GM18907 (cell line): ENCODE data around the gene PLVAP.
"Not testable (repeated sequence)": the region's sequence is repeated elsewhere in the genome, so short reads cannot be mapped to it uniquely, and the experiment has no call there.

Experiments used
- ATAC-seq: cut with Tn5 transposase; IDR thresholded peaks from one replicate; pipeline ENCODE4 v1.9.1; 2021; ENCODE audit warnings: mild to moderate bottlenecking, moderate library complexity; ENCODE audit not compliant: unreplicated experiment

PLVAP gene

DNA sequence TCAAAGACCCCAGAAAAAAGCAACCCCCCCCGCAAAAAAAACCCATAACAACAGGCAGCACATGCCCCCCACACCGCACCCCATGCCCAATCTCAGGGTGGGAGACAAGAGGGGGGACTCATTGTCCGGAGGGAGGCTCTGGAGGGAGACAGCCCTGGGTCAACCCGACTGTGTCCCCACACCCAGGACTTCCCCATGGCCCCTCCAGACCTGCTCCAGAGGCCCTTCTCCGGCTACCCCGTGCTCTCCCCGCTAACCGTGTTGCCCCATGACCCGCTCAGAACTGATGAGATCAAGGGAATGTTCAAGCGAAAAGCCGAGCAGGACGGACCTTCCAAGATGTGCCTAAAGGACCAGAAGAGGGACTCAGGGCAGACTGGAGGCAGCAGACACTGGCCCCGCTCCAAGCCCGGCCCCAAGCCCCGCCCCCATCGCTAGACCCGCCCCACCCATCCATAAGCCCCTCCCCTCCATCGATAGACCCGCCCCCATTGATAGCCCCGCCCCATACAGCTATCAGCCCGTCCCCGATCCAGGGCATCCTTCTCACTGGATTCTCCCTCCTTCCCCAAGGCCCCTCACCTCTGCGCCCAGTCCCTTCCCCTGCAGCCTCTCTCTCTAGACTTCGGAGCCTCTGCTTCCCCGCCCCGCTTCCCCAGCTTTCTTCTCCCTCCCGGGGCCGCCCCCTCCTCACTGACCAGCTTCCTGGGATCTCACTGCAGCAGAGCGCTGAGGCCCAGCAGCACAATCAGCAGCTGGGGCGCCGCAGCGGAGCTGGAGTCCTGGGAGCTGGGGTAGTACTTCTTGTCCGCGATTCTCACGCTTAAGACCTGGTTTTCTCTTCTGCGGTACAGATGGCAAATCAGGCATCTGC, 26.1 kb upstream of the PLVAP start:
- no peak for ATAC-seq

DNA sequence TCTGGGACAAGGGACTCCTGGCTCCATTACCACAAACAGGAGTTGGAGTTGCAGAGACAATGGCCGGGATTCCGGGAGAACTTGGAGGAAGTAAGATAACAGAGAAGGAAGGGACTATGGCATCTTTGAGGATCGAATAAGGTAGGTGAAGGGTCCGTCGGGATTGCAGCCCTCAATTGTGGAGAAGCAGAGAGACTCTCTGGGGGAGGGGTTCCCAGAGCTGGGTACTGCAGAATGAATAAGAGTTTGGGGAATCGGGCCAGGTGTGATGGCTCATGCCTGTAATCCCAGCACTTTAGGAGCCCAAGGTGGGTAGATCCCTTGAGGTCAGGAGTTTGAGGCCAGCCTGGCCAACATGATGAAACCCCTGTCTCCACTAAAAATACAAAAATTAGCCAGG, 24.5 kb upstream of the PLVAP start:
- no peak for ATAC-seq

DNA sequence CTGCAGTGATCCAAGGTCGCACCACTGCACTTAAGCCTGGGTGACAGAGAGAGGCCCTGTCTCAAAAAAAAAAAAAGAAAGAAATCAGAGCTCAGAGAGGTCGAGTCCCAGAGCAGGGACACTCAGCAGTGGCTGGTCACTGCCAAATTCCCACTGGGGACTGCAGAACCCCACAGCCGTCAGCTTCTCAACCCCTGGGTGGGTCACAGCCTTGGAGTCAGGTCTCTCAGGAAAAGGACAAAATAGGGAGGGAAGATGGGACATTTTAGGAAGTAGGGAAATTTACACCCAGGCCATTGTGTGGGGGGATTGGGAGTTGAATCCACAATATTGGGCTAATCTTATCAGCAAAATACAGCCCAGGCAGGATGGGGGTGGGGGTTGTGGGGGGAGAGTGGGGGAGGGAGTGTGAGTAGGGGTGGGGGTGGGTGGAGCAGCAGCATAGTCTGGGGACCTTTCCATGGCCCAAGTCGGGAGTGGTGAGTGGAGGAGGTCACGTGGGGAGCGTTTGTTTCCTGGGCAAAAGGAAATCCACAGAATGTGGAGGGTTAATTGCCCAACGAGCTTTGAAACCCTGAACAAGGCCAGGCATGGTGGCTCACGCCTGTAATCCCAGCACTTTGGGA, 21.9 kb upstream of the PLVAP start:
- no peak for ATAC-seq

DNA sequence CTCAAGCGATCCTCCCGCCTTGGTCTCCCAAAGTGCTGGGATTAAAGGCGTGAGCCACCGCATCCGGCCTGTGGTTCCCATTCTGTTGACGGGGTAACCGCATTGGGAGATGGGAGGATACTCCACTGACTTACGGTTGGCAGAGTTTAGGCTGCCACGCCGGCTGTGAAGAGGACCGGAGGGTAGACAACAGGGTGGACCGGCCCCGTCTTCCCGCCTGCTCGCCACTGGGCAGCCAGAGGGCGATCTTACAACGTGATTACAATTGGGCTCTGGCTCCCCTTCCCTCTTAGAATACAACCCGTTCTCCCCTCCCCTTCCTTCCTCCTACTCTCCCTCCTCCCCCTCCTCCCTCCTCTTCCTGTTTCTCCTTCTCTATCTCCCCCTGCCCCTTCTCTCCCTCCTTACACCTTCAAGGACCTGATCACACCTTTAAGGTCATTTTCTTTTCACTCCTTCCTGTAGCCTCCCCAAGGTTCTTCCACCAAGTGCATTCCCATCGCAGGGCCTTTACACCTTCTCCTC, 17.8 kb upstream of the PLVAP start:
- ATAC-seq = no peak

DNA sequence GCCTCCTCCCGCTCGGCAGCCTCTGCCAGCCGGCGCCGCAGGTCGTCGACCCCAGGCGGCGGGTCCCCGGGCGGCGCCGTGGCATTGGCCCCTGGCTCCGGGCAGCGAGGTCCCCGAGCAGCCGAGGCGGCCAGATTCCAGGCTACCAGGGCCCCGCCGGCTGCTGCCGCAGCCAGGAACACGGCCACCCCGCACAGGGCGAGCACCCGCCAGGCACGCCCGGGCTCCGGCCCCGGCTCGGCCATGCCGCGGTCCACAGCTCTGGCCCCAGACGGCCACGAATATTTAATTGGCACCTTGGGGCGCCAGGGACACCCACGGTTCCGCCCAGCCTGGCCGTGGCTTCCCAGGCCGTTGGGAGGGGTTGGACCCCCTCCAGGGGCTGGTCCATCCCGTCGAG, 16.8 kb upstream of the PLVAP start, which contains the start of gene CCDC194:
Gene CCDC194, minus strand, starts transcription at position 283 of the 400 bp plus-strand sequence. Its CDS starts 38 bp downstream, at position 245.
- ATAC-seq = no peak

DNA sequence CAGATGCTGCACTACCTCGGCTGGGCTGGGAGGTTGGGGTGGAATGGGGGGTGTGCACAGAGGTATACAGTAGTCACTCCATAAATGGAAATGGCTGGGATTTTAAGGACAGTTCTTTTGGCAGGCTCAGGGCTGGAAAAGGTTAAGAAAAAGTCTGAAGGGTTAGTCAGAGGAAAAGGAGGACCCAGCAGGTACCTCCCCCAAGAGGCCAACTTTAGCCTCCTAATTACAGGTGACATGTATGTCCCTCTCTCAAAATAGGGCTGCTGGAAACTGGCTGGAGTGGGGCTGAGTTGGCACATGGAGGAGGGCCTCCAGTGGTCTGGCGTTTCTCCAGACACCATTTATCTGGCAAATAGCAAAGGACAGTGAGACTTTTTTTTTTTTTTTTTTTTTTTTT, 15.9 kb upstream of the PLVAP start:
- no peak for ATAC-seq

DNA sequence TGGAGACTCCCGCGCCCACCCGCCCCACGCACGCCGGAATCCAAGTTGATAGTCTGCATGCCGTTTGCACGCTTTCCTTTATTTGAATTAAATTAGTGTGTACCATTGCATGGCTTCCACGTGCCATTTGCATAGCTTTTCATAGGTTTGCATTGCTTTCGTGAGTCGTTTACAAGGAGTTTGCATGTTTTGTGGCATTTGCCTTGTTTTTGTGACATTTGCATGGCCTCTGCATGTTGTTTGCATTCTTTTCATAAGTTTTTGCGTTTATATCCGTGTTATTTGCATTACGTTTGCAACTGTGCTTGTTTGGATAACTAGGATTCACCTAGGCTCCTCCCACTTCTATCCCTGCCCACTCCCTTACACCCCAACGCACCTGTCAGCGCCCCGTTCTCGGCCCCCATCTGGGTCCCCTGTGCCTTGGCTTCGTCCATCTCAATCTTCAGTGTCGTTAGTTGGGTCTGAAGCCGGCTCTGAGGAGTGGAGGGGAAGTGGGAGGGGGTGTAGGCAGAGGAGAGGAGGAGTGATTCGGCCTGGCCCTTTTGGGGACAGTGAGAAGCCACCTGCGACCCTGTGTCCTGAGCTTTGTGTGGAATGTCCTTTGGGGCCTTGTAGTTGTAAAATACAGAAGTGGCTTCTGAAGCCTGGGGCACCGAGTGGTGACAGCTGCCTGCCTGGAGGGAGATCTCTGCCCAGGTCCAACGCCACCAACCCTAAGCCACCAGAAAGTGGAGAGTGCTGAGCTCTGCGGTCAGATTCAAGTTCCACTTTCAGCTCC, 14.4 kb upstream of the PLVAP start:
- no peak for ATAC-seq

DNA sequence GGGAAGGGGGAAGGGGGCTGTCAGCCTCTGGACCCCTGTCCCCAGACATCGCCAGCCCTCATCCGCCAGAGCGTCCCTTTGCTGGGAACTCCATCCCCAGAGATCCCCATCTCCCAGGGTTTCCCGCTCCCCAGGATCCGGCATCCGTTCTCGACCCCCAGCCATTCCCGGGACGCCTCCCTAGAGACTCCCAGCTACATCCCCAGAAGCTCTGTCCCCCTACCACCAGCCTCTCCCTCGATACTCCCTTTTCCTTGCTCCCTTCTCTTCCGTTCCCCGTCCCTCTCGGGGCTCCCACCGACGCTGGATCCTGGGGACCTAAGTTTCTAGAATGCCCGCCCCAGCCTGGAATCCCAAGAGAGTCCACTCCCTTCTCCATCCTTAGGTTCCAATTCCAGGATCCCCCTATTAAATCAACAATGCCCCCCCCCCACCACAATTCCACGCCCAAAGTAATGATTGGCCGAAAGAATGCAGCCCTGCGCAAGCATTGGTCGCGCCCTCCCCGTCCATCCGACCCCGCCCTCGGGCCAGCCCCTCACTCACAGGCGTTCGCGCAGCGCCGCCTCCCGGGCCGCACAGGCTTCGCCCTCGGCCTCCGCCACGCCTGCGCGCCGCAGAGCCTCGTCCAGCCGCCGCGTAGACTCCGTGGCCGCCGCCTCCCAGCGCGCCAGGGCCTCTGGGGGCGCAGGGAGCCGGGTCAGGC, 13.7 kb upstream of the PLVAP start:
- ATAC-seq = peak; percentile 81

DNA sequence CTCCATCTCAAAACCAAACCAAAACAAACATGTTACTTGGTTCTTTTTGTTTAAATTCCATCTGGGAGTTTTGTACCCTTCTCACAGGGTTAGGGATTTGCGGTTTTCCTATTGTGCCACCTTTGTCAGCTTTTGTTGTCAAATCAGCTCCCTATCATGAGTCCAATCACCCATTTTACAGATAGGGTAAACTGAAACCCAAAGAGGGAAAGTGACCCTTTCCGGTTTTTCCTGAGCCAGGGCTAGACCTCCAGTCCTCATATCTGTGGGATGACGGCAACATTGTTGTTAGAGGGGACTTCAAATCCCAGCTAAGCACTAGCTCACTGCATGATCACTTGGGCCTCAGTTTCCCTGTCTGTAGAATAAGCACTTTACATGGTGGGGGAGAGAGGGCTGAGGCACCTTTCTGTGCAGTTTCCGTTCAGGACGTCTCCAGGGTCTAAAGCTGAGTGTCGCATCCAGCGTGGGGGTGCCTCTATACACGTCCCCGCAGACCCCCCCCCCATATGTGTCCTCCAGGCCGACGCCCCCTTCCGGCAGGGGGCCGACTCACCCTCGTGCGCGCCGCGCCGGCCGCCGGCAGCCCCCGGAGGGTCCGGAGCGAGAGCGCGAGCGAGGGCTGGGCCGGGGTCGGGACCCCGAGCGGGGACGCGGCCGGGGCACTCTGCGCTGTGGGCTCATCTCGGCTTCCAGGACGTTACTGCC, 13.0 kb upstream of the PLVAP start:
- ATAC-seq = no peak

DNA sequence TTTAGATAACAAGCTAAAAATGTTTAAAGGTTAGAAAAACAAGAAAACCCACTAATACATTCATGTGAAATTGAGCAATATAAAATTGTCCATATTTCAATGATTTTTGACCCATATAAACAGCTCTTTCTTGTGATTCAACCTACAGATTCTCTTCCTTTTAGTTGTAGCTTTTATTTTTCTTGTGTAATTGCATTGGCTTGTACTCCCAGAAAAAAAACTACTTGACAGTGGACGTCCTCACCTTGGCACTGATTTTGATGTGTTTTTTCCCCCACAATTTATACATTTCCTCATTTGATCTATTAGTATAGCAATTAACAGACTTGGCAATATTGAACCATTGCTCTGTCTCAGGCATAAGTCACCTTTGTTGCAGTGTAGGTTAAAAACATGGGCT, 12.1 kb upstream of the PLVAP start:
- ATAC-seq = no peak

DNA sequence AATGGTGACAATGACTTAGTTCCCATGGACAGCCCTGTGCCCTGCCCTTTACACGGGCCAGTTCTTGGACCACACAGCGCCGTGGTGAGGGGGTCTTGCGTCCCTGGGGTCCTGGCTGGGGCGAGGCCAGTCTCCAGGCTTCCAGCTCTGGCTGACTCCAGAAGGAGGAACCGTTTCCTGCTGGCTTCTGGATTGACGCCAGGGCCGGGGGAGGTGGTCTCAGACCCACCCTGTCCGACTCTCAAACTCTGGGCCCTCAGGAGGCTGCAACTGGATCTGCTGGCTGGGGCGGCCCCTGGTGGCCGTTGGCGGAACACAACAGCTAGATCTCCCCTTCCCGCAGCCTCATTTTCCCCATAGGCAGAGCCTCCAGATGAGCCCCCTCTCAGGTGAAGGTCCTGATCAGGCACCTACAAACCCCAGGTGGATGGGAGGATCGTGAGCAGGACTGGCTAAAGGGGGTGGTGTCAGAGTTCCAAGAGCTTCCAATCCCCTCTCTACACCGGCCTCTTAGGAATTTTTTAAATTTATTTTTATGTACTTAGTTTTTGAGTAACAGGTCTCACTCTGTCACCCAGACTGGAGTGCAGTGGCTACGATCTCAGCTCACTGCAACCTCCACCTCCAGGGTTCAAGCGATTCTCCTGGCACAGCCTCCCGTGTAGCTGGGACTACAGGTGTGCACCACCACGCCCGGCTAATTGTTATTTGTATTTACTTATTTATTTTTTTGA, 8.9 kb upstream of the PLVAP start:
- ATAC-seq = no peak

DNA sequence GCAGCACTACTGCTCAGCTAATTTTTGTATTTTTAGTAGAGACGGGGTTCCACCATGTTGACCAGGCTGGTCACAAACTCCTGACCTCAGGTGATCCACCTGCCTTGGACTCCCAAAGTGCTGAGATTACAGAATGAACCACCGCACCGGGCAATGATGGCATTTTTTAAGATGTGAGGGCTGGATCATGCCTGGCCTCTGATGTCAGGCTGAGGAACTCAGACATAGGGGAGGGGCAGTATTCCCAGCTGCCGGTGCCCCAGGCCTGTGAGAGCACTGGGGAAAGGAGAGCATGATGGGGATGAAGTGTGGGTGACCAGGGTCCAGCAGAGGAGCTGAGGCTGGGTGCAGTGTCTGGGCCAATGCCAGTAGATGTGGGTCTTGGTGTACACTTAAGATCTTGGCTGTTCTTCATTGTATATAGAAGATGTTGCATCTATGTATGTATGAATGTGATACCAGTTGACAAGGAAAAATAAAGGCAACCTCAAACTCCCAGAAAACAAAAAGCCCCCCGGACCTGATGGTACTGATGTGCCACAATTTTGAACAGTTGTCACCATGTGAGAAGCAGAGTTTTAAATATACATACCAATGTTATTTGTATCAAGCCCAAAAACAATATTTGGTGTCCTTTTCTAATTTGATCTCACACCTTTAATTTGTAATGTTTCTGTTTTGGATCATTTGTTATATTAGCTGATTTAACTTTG, 3.4 kb upstream of the PLVAP start:
- no peak for ATAC-seq

DNA sequence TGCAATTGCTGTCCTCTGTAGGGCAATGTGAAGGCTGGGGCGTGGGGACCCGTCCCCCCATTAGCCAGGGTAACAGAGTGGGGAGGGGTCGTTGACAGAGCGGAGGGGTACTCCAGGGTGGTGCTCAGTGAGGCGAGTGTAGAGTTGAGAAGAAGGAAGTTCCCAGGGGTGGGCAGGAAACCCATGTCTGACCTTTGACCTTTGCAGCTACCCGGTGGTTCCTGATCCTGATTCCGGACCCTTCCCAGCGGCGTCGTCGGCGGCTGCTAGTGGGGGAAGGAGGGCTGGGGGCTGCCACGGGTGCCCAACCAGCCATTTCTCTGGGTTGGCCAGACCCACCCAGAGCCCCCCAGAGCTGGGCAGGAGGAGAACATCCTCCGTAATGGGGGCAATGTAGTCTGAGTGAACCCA, 2.1 kb upstream of the PLVAP start:
- no peak for ATAC-seq

DNA sequence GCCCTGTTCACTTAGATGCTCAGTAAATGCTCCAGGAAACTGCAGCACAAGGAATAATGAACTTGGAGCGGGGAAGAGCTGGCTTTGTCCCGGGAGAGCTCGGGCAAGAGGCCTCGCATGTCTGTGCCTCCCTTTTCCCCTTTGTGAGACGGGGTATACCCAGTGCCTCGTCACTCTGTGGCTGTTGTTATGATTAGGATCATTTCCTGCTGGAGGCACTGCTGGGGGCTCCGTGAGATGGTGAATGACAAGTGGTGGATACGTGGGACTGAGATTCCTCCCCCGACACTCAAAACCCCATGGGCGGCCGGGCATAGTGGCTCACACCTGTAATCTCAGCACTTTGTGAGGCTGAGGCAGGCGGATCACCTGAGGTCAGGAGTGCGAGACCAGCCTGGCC, 1.1 kb upstream of the PLVAP start:
- ATAC-seq = no peak

DNA sequence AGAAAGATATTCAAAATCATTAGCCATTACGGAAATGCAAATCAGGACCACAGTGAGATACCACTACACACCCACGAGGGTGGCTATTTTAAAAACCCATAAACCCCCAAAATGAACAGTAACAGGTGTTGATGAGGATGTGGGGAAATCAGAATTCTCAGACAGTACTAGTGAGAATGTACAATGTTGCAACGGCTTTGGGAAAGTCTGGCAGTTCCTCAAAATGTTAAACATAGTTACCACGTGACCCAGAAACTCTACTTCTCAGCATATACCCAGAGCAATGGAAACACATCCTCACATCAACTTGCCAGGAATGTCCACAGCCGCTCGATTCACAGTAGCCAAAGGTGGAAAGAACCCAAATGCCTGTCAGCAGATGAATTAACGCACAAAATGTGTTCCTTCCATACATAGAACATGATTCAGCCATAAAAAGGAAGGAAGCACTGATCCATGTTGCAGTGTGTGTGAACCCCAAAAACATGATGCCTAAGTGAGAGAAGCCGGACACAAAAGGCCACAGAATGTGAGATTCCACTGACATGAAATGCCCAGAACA, 7.0 kb downstream of the PLVAP start:
- peak; percentile 84 for ATAC-seq

DNA sequence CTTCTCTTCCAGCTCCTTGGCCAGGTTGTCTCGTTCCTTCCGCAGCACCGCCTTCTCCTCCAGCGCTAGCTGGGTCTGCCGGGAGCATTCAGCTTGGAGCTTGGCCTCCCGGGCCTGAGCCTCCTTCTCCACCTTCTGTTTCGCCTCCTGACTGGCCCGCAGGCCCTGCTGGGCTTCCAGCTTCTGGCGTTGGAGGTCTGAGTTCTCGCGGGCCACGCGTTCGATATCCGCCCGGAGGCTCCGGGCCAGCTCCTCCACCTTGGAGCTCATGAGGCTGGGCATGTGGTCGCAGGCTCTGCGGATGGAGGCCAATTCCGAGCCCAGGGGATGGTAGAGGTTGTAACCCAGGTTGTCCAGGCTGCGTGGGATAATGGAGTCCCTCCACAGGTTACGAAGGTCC, 11.8 kb downstream of the PLVAP start:
- no peak for ATAC-seq

DNA sequence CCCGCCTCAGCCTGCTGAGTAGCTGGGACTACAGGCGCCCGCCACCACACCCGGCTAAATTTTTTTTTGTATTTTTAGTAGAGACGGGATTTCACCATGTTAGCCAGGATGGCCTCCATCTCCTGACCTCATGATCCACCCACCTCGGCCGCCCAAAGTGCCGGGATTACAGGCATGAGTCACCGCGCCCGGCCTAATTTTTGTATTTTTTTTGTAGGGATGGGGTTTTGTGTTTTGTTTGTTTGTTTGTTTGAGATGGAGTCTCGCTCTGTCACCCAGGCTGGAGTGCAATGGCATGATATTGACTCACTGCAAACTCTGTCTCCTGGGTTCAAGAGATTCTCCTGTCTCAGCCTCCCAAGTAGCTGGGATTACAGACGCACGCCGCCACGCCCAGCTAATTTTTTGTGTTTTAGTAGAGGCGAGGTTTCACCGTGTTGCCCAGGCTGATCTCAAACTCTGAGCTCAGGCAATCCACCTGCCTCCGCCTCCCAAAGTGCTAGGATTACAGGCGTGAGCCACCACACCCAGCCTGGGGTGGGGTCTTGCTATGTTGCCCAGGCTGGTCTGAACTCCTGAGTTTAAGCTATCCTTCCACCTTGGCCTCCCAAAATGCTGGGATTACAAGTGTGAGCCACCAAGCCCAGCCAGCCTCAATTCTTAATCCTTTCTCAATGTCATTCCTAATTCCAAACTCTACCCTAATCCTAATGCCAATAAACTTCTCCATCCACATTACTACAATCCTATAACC, 13.1 kb downstream of the PLVAP start:
- ATAC-seq = not testable (repeated sequence)
